ENCODE measurements around the gene HOXA5. TPM values are rescaled to one million over a fixed set of nuclear protein-coding genes. Genes with fewer than 3 reads are reported as not detected.

Gene HOXA5
- total RNA-seq, 5 donors from 2014 or later (not counting 1 experiment from before 2014, with no cell fraction given): 0.18 to 0.32 TPM; not detected in 3

DNA sequence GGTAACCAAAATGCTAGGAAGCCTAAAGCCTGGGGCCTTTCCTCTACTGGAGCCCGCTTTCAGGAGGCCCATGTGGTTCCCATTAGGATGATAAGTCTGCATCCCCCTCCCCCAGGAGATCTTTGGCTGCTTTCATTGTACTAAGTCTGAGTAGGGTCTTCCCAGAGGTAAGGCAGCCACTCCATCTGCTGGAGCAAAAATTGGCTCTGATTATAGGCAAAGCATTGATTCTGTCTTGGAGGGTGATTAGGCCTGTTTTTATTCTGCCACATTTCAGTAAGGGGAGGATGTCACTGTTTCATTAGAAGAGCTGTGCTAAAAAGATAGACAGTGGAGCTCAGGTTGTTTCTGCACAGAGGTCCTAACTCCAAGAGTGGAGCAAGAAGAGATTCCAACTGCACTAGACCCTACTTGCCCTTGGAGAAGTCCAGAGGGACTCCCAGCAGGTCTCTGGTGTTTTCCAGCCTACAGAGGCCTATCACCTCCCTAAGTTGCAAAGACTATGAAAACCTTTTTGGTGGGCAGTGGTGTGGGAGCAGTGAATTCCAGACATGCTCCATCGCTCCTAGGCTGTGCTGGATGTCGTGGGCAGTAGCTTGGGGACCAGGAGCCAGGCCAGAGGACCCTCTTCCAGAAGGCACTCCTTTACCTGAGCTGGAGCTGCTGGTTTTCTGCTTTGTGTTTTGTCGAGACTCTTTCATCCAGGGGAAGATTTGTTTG is 33.9 kb downstream of the HOXA5 start:
- H3K4me3 ChIP-seq (ENCODE audit: control insufficient read depth in 1 of 2, extremely low read depth in 1 of 2, low read length in 1 of 2): no peak overlapping the region
- peaks cover 7 to 22% of the 10 kb centered on the region in 2 donors for H3K27me3 Mint-ChIP-seq
- CTCF ChIA-PET: no interaction called here

DNA sequence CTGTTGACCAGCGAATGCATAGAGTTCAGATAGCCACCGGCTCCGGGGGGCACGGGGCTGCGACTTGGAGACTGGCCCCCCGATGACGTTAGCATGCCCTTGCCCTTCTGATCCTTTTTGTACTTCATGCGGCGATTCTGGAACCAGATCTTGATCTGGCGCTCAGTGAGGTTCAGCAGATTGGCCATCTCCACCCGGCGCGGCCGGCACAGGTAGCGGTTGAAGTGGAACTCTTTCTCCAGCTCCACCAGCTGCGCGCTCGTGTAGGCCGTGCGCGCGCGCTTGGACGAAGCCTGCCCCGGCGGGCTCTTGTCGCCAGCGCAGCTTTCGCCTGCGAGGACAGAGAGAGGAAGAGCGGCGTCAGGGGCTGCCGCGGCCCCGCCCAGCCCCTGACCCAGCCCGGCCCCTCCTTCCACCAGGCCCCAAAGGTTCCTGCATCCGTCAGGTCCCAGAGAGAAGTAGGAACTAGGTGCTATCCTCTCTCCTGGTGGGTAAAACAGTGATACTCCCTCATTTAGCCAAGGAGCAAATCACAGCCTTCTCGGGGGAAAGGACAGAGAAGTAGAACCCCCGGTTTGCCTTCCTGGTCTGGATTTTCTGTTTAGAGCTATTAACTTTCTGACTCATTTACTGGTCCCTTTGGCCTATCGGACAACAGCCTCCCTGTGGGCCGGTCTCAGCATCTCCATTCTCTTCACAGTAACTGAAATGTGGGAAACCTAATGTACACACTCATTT is 34.9 kb downstream of the HOXA5 start:
- H3K4me1 Mint-ChIP-seq: peaks cover 4 to 5% (median 5%) of the 10 kb centered on the region in 3 donors
- Histone ChIP-seq H3K4me3 (ENCODE audit: control insufficient read depth in 1 of 2, extremely low read depth in 1 of 2, low read length in 1 of 2) (no peak overlapping the region), H3K36me3 (ENCODE audit: control insufficient read depth in 2 of 2, extremely low read depth in 1 of 2, insufficient read depth in 1 of 2, low read length in 1 of 2) (no peaks in the 10 kb centered on the region), H3K9me3 (no peaks in the 10 kb centered on the region), H3K27me3 (replicated peaks in 1 of 2; ENCODE audit: control insufficient read depth in 2 of 2, extremely low read depth in 1 of 2, insufficient read depth in 2 of 2, low read length in 1 of 2) (peaks cover 5 to 30% of the 10 kb centered on the region in 2 experiments), H3K4me1 (ENCODE audit: control insufficient read depth in 1 of 2, extremely low read depth in 1 of 2, insufficient read depth in 2 of 2, low read length in 2 of 2) (no peaks in the 10 kb centered on the region), H3K27ac (ENCODE audit: low read length) (no peak overlapping the region)
- no peak overlapping the region for H3K4me3 Mint-ChIP-seq
- no peak for ATAC-seq (replicated peaks in 1 of 4)
- H3K36me3 Mint-ChIP-seq: no peaks in the 10 kb centered on the region
- H3K27me3 Mint-ChIP-seq: peaks cover 17 to 29% of the 10 kb centered on the region in 2 donors
- POLR2A ChIA-PET: no interaction called here
- DNase-seq: no peak
- H3K9me3 Mint-ChIP-seq: no peaks in the 10 kb centered on the region
- no peak overlapping the region for H3K27ac Mint-ChIP-seq
- WGBS (ENCODE audit: insufficient coverage): 95% methylated on average over 28 of the region's 41 CpGs
- CTCF ChIA-PET: interaction anchor here in 1 of 2 donors (0.6 kb wide), 1 partner anchor 422 kb away, joined by 14 read pairs; no protein-coding TSS in a partner anchor

More for the DNA sequence above, 33.9 kb downstream of the HOXA5 start:
- H3K36me3 Mint-ChIP-seq: no peaks in the 10 kb centered on the region
- no peak for DNase-seq
- Histone ChIP-seq H3K27me3 (replicated peaks in 1 of 2; ENCODE audit: control insufficient read depth in 2 of 2, extremely low read depth in 1 of 2, insufficient read depth in 2 of 2, low read length in 1 of 2) (peaks cover 0 to 22% of the 10 kb centered on the region in 2 experiments), H3K9me3 (no peaks in the 10 kb centered on the region), H3K36me3 (ENCODE audit: control insufficient read depth in 2 of 2, extremely low read depth in 1 of 2, insufficient read depth in 1 of 2, low read length in 1 of 2) (no peaks in the 10 kb centered on the region), H3K27ac (ENCODE audit: low read length) (no peak overlapping the region), H3K4me1 (ENCODE audit: control insufficient read depth in 1 of 2, extremely low read depth in 1 of 2, insufficient read depth in 2 of 2, low read length in 2 of 2) (no peaks in the 10 kb centered on the region)
- POLR2A ChIA-PET: interaction anchor here in 1 of 2 donors (0.6 kb wide), 1 partner anchor 1838 kb away, joined by 3 read pairs; no protein-coding TSS in a partner anchor
- no peaks in the 10 kb centered on the region for H3K9me3 Mint-ChIP-seq
- WGBS (ENCODE audit: insufficient coverage): 84% methylated on average over 3 of the region's 4 CpGs
- H3K27ac Mint-ChIP-seq: no peak overlapping the region
- H3K4me3 Mint-ChIP-seq: no peak overlapping the region
- H3K4me1 Mint-ChIP-seq: no peaks in the 10 kb centered on the region
- ATAC-seq (replicated peaks in 1 of 4): no peak

DNA sequence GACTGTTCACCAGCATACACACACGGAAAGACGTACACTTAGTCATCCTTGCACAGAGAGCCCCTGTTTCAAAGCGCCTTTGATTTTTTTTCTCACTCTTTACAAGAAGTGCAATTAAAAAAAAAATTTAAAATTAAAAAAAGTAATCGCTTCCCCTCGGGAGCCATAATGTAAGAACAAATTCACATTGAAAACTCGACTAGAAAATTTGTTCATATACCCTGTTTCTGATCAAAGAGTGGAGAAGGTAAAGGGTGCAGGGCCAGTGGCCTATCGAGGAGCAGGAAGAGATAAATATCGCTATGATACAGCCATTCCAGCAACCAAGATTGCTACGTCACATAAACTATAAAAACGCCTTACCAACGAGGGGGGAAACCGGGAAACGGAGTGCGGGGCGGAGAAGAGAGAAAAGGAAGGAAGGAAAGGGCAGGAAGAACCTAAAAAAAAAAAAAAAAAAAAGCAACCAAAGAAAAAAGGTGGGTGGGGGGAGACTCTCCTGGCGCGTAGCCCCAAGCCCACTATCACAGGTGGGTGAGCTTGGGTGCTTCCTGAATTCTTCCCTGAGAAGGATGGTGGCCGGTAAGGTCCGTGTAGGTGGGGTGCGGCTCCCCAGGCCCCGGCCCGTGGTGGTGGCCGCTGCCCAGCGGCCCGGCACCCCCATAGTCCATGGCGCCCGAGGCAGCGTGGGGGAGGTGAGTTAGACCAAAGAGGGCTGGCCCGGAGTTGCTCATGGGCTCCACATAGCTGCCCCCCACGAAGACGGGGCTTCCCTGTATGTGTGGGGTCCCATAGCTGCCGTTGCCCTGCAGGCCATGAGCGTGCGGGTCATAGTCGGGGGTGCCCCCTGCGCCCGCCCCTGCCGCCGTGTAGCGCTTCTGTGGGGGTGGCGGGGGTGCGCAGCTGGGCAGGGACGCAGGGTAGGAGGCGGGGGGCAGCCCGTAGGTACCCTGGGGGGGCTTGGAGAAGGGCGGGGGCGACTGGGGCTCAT is 35.8 kb downstream of the HOXA5 start:
- Mint-ChIP-seq H3K27ac (no peak overlapping the region), H3K27me3 (peaks cover 26 to 38% of the 10 kb centered on the region in 2 donors), H3K36me3 (no peaks in the 10 kb centered on the region), H3K4me1 (peaks cover 9 to 12% (median 10%) of the 10 kb centered on the region in 3 donors), H3K4me3 (no peak overlapping the region), H3K9me3 (no peaks in the 10 kb centered on the region)
- ATAC-seq (replicated peaks in 1 of 4) (no peak), DNase-seq (no peak)
- Histone ChIP-seq H3K9me3 (no peaks in the 10 kb centered on the region), H3K27me3 (replicated peaks in 1 of 2; ENCODE audit: control insufficient read depth in 2 of 2, extremely low read depth in 1 of 2, insufficient read depth in 2 of 2, low read length in 1 of 2) (peaks cover 5 to 32% of the 10 kb centered on the region in 2 experiments), H3K27ac (ENCODE audit: low read length) (no peak overlapping the region), H3K36me3 (ENCODE audit: control insufficient read depth in 2 of 2, extremely low read depth in 1 of 2, insufficient read depth in 1 of 2, low read length in 1 of 2) (no peaks in the 10 kb centered on the region), H3K4me1 (ENCODE audit: control insufficient read depth in 1 of 2, extremely low read depth in 1 of 2, insufficient read depth in 2 of 2, low read length in 2 of 2) (peaks cover 0 to 3% of the 10 kb centered on the region in 2 experiments), H3K4me3 (ENCODE audit: control insufficient read depth in 1 of 2, extremely low read depth in 1 of 2, low read length in 1 of 2) (no peak overlapping the region)
- WGBS (ENCODE audit: insufficient coverage): 89% methylated on average over 26 of the region's 47 CpGs
- ChIA-PET POLR2A (no interaction called here), CTCF (interaction anchor here in 1 of 2 donors (0.6 kb wide), 1 partner anchor 421 kb away, joined by 14 read pairs; no protein-coding TSS in a partner anchor)

DNA sequence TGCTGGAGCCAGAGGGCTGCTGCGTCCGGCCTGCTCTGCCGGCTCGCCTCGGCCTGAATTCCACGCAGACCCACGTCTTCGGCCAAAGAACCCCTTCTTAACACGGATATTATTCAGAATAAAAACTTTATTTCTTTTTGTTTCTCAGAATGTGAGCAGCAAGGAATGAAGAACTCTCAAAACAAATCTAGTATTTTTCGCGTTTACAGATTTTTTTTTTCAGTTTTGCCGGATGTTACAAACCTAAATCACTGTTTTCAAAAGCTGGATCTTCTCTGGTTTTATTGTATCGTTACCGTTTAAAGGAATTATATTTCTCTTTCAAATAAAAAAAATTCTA is 36.6 kb downstream of the HOXA5 start:
- Histone ChIP-seq H3K27ac (ENCODE audit: low read length) (no peak overlapping the region), H3K27me3 (replicated peaks in 1 of 2; ENCODE audit: control insufficient read depth in 2 of 2, extremely low read depth in 1 of 2, insufficient read depth in 2 of 2, low read length in 1 of 2) (peaks cover 5 to 39% of the 10 kb centered on the region in 2 experiments), H3K36me3 (ENCODE audit: control insufficient read depth in 2 of 2, extremely low read depth in 1 of 2, insufficient read depth in 1 of 2, low read length in 1 of 2) (no peaks in the 10 kb centered on the region), H3K4me3 (ENCODE audit: control insufficient read depth in 1 of 2, extremely low read depth in 1 of 2, low read length in 1 of 2) (no peak overlapping the region), H3K4me1 (ENCODE audit: control insufficient read depth in 1 of 2, extremely low read depth in 1 of 2, insufficient read depth in 2 of 2, low read length in 2 of 2) (peaks cover 0 to 9% of the 10 kb centered on the region in 2 experiments), H3K9me3 (no peaks in the 10 kb centered on the region)
- Mint-ChIP-seq H3K36me3 (no peaks in the 10 kb centered on the region), H3K27me3 (peaks cover 31 to 44% of the 10 kb centered on the region in 2 donors), H3K4me1 (peaks cover 15 to 18% (median 16%) of the 10 kb centered on the region in 3 donors), H3K4me3 (no peak overlapping the region), H3K27ac (no peak overlapping the region), H3K9me3 (no peaks in the 10 kb centered on the region)
- ATAC-seq (replicated peaks in 1 of 4): no peak
- ChIA-PET POLR2A (no interaction called here), CTCF (no interaction called here)
- WGBS (ENCODE audit: insufficient coverage): 93% methylated on average over 9 of the region's 14 CpGs
- DNase-seq: no peak

DNA sequence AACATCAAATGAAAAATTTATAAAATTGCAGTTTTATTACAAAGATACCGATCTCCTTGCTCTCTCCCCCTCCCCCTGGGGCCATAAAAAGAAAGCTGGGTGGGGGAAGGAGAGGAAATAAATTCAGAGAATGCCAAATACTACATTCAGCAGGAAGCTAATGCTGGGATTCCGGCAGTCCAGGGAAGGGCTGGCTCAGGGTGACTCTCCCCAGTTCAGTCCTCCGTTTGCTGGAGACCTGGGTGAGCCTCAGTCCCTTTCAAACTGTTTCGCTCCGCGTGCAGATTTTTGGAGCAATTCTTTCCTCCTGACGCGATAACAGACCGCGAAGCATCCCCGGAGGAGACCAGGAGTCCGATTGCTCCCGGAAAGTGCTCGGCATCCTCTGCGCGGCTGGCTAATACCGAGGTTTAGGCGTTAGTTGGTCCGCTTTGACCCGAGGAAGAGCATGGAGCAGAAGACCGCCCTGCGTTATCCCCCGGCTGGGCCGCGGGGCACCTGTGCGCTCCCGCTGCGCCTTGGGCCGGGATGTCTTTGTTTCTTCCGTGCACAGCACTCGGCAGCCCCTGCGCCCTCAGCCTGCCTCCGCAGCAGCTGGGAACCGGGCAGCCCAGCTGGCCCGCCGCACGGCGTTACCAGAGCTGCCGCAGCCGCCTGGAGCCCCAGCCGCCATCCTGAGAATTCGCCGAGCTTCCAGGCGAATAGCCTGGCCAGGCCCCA is 37.1 kb downstream of the HOXA5 start:
- H3K4me1 Mint-ChIP-seq: peaks cover 17 to 20% (median 18%) of the 10 kb centered on the region in 3 donors
- Histone ChIP-seq H3K27ac (ENCODE audit: low read length) (no peak overlapping the region), H3K9me3 (no peaks in the 10 kb centered on the region), H3K4me3 (ENCODE audit: control insufficient read depth in 1 of 2, extremely low read depth in 1 of 2, low read length in 1 of 2) (no peak overlapping the region), H3K4me1 (ENCODE audit: control insufficient read depth in 1 of 2, extremely low read depth in 1 of 2, insufficient read depth in 2 of 2, low read length in 2 of 2) (peaks cover 0 to 11% of the 10 kb centered on the region in 2 experiments), H3K36me3 (ENCODE audit: control insufficient read depth in 2 of 2, extremely low read depth in 1 of 2, insufficient read depth in 1 of 2, low read length in 1 of 2) (no peaks in the 10 kb centered on the region), H3K27me3 (replicated peaks in 1 of 2; ENCODE audit: control insufficient read depth in 2 of 2, extremely low read depth in 1 of 2, insufficient read depth in 2 of 2, low read length in 1 of 2) (peaks cover 5 to 44% of the 10 kb centered on the region in 2 experiments)
- no peaks in the 10 kb centered on the region for H3K9me3 Mint-ChIP-seq
- no peak overlapping the region for H3K27ac Mint-ChIP-seq
- no peak for ATAC-seq (replicated peaks in 1 of 4)
- H3K27me3 Mint-ChIP-seq: peaks cover 35 to 49% of the 10 kb centered on the region in 2 donors
- ChIA-PET CTCF (no interaction called here), POLR2A (no interaction called here)
- DNase-seq: no peak
- 93% methylated on average over 43 of the region's 44 CpGs for WGBS (ENCODE audit: insufficient coverage)
- peaks cover 3% of the 10 kb centered on the region for H3K36me3 Mint-ChIP-seq
- no peak overlapping the region for H3K4me3 Mint-ChIP-seq
